OCI-LY7 (cell line): Measurements from ENCODE around the gene STAT5A. TPM values are rescaled to one million over a fixed set of nuclear protein-coding genes. Genes with fewer than 3 reads are reported as not detected.
"Not testable (repeated sequence)": the region's sequence is repeated elsewhere in the genome, so short reads cannot be mapped to it uniquely, and the experiment has no call there.

ENCODE experiments used
- BruUV-seq: library from RNA; stranded (reverse); fragments of 400-500 nt; replicated peaks from 2 replicates; lab custom pipeline; 2021; lab: Mats Ljungman, UMichigan
- CTCF ChIA-PET: fragments of 300-600 bp; sonication (Branson Sonifier 250); formaldehyde crosslinking; loops from one replicate; lab custom pipeline; 2022; ENCODE audit warnings: antibody characterized with exemption; ENCODE audit not compliant: unreplicated experiment; lab: Charles Lee
- POLR2A ChIA-PET: fragments of 300-600 bp; sonication (Branson Sonifier 250); formaldehyde crosslinking; loops from one replicate; lab custom pipeline; 2022; ENCODE audit warnings: antibody characterized with exemption; lab: Charles Lee
- DNase-seq: peaks from one replicate; pipeline ENCODE4 v3.0.0-alpha.2; 2015; ENCODE audit warnings: low spot score
- H2AFZ ChIP-seq: fragments of 200-600 bp; sonication (generic), shearing (Covaris generic); 2 replicates; pipeline ENCODE4 v1.6.1; 2014; ENCODE audit warnings: mild to moderate bottlenecking, antibody characterized with exemption, low read length, moderate library complexity
- H3K27ac ChIP-seq: fragments of 200-600 bp; sonication (generic); 2 replicates; pipeline ENCODE4 v1.5.1; 2014; ENCODE audit warnings: mixed run types, low read depth, mild to moderate bottlenecking, moderate library complexity, low read length, inconsistent platforms; ENCODE audit not compliant: poor library complexity, severe bottlenecking
- H3K36me3 ChIP-seq: fragments of 200-600 bp; sonication (generic); 2 replicates; pipeline ENCODE4 v1.6.1; 2014; ENCODE audit warnings: mild to moderate bottlenecking, antibody characterized with exemption, low read length, moderate library complexity, mixed read lengths; ENCODE audit not compliant: insufficient read depth
- H3K4me1 ChIP-seq: fragments of 200-600 bp; sonication (generic); 2 replicates; pipeline ENCODE4 v1.5.1; 2014; ENCODE audit warnings: mild to moderate bottlenecking, low read length; ENCODE audit not compliant: insufficient read depth, poor library complexity, severe bottlenecking
- H3K4me2 ChIP-seq: fragments of 200-600 bp; sonication (generic); 2 replicates; pipeline ENCODE4 v1.6.1; 2014; ENCODE audit warnings: mild to moderate bottlenecking, low read length
- H3K4me3 ChIP-seq: fragments of 200-600 bp; sonication (generic); 2 replicates; pipeline ENCODE4 v1.5.1; 2014; ENCODE audit warnings: mild to moderate bottlenecking, low read depth, low read length; ENCODE audit not compliant: poor library complexity, severe bottlenecking
- H3K79me2 ChIP-seq: fragments of 200-600 bp; sonication (generic); 2 replicates; pipeline ENCODE4 v1.6.1; 2016; ENCODE audit warnings: low read depth, mild to moderate bottlenecking, low read length, moderate library complexity, mixed read lengths; ENCODE audit not compliant: insufficient read depth
- H3K9me2 ChIP-seq: fragments of 200-600 bp; sonication (generic); 2 replicates; pipeline ENCODE4 v1.6.1; 2016; ENCODE audit warnings: mild to moderate bottlenecking, low read length, mixed read lengths; ENCODE audit not compliant: insufficient read depth
- H3K9me3 ChIP-seq: fragments of 200-600 bp; sonication (generic); 2 replicates; pipeline ENCODE4 v1.6.1; 2014; ENCODE audit warnings: mild to moderate bottlenecking, mixed run types, low read length, mixed read lengths
- H4K20me1 ChIP-seq: fragments of 200-600 bp; sonication (generic); 2 replicates; pipeline ENCODE4 v1.6.1; 2014; ENCODE audit warnings: mild to moderate bottlenecking, antibody characterized with exemption, low read length, moderate library complexity, mixed read lengths; ENCODE audit not compliant: insufficient read depth
- EZH2phosphoT487 ChIP-seq: fragments of 200-600 bp; sonication (generic); IDR thresholded peaks from 2 replicates; pipeline ENCODE4 v1.6.1; 2018; ENCODE audit warnings: low read depth, borderline replicate concordance, mild to moderate bottlenecking, mixed run types, antibody characterized with exemption, low read length, moderate library complexity, mixed read lengths
- intact Hi-C: fragments of 100-400 bp; cut with micrococcal nuclease; formaldehyde crosslinking; loops from one replicate; pipeline ENCODE4 v1.10.0; 2022; ENCODE audit not compliant: unreplicated experiment
- total RNA-seq, 2 experiments: library from RNA; depleted of rRNA in 1 of 2; stranded (reverse); fragments of >200 nt in 1 of 2; shearing (Covaris generic) in 1 of 2; gene quantifications; 2 replicates each; pipeline ENCODE4 v1.2.3, GENCODE V29; 2014 to 2022
- TF ChIP-seq, protein P1 (sequence below): fragments of 200-600 bp; sonication (generic); conservative IDR thresholded peaks from 2 replicates; pipeline ENCODE4 v1.5.1; 2014; ENCODE audit warnings: mild to moderate bottlenecking, antibody characterized with exemption, low read length, moderate library complexity, mixed read lengths

Gene STAT5A
- total RNA-seq, 2 experiments from 2014 or later = 1.9 to 7.9 TPM

DNA sequence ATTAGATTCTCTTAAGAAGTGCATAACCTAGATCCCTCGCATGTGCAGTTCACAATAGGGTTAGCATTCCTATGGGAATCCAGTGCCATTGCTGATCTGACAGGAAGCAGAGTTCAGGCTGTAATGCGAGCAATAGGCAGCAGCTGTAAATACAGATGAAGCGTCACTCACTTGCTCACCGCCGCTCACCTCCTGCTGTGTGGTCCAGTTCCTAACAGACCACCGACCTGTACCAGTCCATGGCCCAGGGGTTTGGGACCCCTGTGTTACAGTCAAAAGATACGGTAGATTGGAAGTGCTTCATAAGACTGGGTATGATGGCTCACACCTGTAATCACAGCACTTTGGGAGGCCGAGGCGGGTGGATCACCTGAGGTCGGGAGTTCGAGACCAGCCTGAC lies 2.8 kb downstream of the STAT5A start:
- Histone ChIP-seq H3K36me3 (no peaks in the 10 kb centered on the region), H3K27ac (no peak overlapping the region), H3K9me3 (no peaks in the 10 kb centered on the region), H4K20me1 (no peaks in the 10 kb centered on the region), H3K79me2 (no peaks in the 10 kb centered on the region), H2AFZ (no peak overlapping the region), H3K4me1 (peaks cover 14% of the 10 kb centered on the region), H3K9me2 (no peaks in the 10 kb centered on the region), H3K4me2 (no peak overlapping the region), H3K4me3 (no peak overlapping the region)
- no TSS peak for BruUV-seq
- no peak for TF ChIP-seq EZH2phosphoT487
- TF ChIP-seq, protein P1, sequence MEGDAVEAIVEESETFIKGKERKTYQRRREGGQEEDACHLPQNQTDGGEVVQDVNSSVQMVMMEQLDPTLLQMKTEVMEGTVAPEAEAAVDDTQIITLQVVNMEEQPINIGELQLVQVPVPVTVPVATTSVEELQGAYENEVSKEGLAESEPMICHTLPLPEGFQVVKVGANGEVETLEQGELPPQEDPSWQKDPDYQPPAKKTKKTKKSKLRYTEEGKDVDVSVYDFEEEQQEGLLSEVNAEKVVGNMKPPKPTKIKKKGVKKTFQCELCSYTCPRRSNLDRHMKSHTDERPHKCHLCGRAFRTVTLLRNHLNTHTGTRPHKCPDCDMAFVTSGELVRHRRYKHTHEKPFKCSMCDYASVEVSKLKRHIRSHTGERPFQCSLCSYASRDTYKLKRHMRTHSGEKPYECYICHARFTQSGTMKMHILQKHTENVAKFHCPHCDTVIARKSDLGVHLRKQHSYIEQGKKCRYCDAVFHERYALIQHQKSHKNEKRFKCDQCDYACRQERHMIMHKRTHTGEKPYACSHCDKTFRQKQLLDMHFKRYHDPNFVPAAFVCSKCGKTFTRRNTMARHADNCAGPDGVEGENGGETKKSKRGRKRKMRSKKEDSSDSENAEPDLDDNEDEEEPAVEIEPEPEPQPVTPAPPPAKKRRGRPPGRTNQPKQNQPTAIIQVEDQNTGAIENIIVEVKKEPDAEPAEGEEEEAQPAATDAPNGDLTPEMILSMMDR = no peak
- ChIA-PET POLR2A (interaction anchor here (0.6 to 0.7 kb wide), 3 partner anchors 11 to 208 kb away, joined by 3 to 4 read pairs (median 4); no protein-coding TSS in a partner anchor), CTCF (no interaction called here)
- intact Hi-C loops = no loop called here
- DNase-seq = no peak

DNA sequence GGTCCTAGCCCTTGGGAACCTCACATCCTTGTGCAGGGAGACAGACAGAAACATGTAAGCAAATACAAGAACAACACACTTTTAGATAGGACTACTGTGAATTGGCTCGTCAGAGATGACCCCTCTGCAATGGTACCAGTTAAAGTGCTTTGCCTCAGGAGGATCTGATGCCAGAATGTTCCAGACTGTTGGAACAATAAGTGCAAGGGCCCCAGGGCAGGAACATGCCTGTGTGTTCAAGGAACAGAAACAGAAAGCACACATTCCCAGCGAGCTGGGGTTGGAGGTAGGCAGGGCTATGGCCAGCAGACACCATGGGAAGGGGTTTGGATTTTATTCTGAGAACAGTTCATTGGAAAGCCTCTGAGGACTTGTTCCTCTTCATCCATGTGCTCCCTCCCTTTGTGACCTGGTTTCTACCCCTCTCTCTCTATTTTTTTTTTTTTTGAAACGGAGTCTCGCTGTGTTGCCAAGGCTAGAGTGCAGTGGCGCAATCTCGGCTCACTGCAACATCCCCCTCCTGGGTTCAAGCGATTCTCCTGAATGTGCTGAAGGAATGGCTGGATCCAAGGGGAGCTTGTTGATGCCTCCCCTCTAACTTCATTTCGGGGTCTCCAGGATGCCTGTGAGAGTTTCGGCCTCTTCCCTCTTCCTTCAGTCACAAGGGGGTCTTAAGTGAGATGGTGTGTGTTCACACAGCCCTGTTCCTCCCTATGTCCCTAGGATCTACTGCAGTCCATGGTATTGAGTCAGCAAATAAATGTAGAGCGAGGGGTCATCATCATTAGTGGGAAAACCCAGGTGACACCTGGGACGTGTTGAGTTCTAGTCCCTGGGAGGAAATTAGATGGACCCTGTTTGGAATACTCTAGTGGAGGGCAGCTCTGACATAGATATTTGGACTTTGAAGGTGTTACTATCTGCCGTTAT lies 6.4 kb downstream of the STAT5A start:
- Histone ChIP-seq H3K9me3 (no peaks in the 10 kb centered on the region), H3K4me3 (no peak overlapping the region), H3K4me1 (no peaks in the 10 kb centered on the region), H3K9me2 (no peaks in the 10 kb centered on the region), H3K36me3 (no peaks in the 10 kb centered on the region), H2AFZ (no peak overlapping the region), H4K20me1 (no peaks in the 10 kb centered on the region), H3K79me2 (no peaks in the 10 kb centered on the region), H3K27ac (no peak overlapping the region), H3K4me2 (no peak overlapping the region)
- no peak for DNase-seq
- no TSS peak for BruUV-seq
- CTCF ChIA-PET = no interaction called here
- no peak for TF ChIP-seq EZH2phosphoT487
- TF ChIP-seq, protein P1 = no peak
- intact Hi-C loops = no loop called here
- POLR2A ChIA-PET = no interaction called here

DNA sequence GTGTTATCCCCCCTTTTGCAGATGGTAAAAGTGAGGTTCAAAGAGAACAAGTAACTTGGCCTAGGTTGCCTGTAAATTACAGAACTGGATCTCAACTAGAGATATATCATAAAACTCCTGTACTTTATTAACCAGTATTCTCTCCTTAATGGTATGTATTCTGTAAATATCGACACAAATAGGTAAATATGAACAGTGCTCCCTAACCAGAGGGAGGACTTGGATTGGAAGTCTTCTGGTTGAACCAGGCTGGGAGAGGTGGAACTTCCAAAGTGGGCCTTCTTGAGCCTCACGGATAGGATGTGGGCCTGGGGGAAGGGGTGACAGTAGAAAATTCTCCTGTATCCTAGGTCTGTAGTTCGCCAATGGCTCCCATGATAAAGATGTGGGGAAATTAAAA lies 7.7 kb downstream of the STAT5A start:
- Histone ChIP-seq H3K36me3 (no peaks in the 10 kb centered on the region), H3K27ac (no peak overlapping the region), H3K9me3 (no peaks in the 10 kb centered on the region), H3K9me2 (no peaks in the 10 kb centered on the region), H3K79me2 (no peaks in the 10 kb centered on the region), H3K4me1 (no peaks in the 10 kb centered on the region), H4K20me1 (no peaks in the 10 kb centered on the region), H3K4me3 (no peak overlapping the region), H3K4me2 (no peak overlapping the region), H2AFZ (no peak overlapping the region)
- no peak for DNase-seq
- TF ChIP-seq, protein P1 = no peak
- no peak for TF ChIP-seq EZH2phosphoT487
- no TSS peak for BruUV-seq
- POLR2A ChIA-PET = no interaction called here
- intact Hi-C loops = no loop called here
- CTCF ChIA-PET = no interaction called here

DNA sequence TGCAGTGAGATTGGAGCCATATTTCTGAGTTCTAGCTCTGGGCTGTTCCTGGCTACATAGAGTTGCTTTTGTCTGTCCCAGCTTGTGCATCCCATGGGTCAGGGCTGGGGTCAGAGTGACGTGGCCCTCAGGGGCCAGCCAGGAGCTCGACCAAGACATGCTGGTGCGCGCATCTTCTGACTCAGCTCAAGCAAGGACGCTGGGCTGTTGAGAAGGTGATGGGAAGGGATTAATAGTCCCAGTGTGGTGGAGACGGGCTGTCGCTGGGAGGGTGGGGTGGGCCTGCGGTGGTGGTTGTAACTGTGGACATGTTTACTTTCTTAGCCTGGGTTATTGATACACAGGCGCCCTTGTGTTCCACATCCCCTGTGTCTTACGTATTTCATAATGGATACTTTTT lies 9.5 kb downstream of the STAT5A start:
- BruUV-seq, DNase-seq: not testable (repeated sequence)

More for the DNA sequence above, 9.5 kb downstream of the STAT5A start:
- H3K4me1 ChIP-seq, H3K36me3 ChIP-seq, H3K4me3 ChIP-seq, H3K79me2 ChIP-seq, intact Hi-C loops, H2AFZ ChIP-seq, H3K9me3 ChIP-seq, CTCF ChIA-PET, H3K27ac ChIP-seq, POLR2A ChIA-PET, H3K4me2 ChIP-seq, H3K9me2 ChIP-seq, H4K20me1 ChIP-seq: not testable (repeated sequence)
